NB4 (cell line): ENCODE results near the gene CLRN3.
A peak's percentile ranks its signal among the peaks of the same experiment; 100 is the strongest.

Experiments used
- DNase-seq: peaks from one replicate; pipeline ENCODE4 v3.0.0; 2010; ENCODE audit warnings: low read depth
- H3K4me3 ChIP-seq: one replicate; pipeline ENCODE4 v1.5.1; 2011; ENCODE audit warnings: mild to moderate bottlenecking, low read depth, low read length, moderate library complexity
- CTCF ChIP-seq: IDR thresholded peaks from one replicate; pipeline ENCODE4 v1.5.1; 2012; ENCODE audit warnings: low read depth, low read length
- MAX ChIP-seq: IDR thresholded peaks from 2 replicates; pipeline ENCODE4 v1.6.1; 2011; ENCODE audit warnings: low read depth, low read length
- MYC ChIP-seq: IDR thresholded peaks from 2 replicates; pipeline ENCODE4 v1.6.1; 2011; ENCODE audit warnings: low read depth, low read length
- POLR2A ChIP-seq: IDR thresholded peaks from 2 replicates; pipeline ENCODE4 v1.6.1; 2011; ENCODE audit warnings: mild to moderate bottlenecking; ENCODE audit not compliant: insufficient read length; ENCODE audit errors: extremely low read depth

CLRN3 gene

GRCh38 chr10:127905848-127906261 lies 13.1 kb upstream of the CLRN3 start:
- TF ChIP-seq MYC, result no peak
- no peak for TF ChIP-seq CTCF
- no peak for TF ChIP-seq POLR2A
- no peak for TF ChIP-seq MAX
- H3K4me3 ChIP-seq, result no peak overlapping the region
- peak; percentile 26 for DNase-seq

- TF ChIP-seq MYC (no peak), MAX (no peak), CTCF (no peak), POLR2A (no peak)
- DNase-seq, result no peak
- no peak overlapping the region for H3K4me3 ChIP-seq
These were observed 12.5 kb upstream of the CLRN3 start for GRCh38 chr10:127905001-127905847.

GRCh38 chr10:127904311-127905000 lies 11.7 kb upstream of the CLRN3 start:
- H3K4me3 ChIP-seq, result no peak overlapping the region
- TF ChIP-seq POLR2A, result no peak
- no peak for TF ChIP-seq CTCF
- TF ChIP-seq MAX, result no peak
- no peak for TF ChIP-seq MYC
- no peak for DNase-seq

GRCh38 chr10:127903789-127904188 lies 11.0 kb upstream of the CLRN3 start:
- TF ChIP-seq MYC (no peak), MAX (no peak), POLR2A (no peak), CTCF (no peak)

GRCh38 chr10:127899766-127900387 lies 7.1 kb upstream of the CLRN3 start:
- DNase-seq, result peak; percentile 73
- no peak overlapping the region for H3K4me3 ChIP-seq
- TF ChIP-seq MYC (no peak), MAX (no peak)

More at GRCh38 chr10:127903789-127904188, 11.0 kb upstream of the CLRN3 start:
- no peak overlapping the region for H3K4me3 ChIP-seq
- DNase-seq, result no peak
